SU-DHL-6 (cell line): ENCODE results near the gene ITSN2.

Experiments
- CTCF ChIP-seq: fragments of 200-600 bp; sonication (generic); IDR thresholded peaks from one replicate; pipeline ENCODE4 v1.5.1; 2017; ENCODE audit warnings: antibody characterized with exemption, mild to moderate bottlenecking, low read length, moderate library complexity; ENCODE audit not compliant: insufficient read depth, poor library complexity, severe bottlenecking
- EZH2phosphoT487 ChIP-seq: fragments of 200-600 bp; sonication (generic), shearing (Covaris generic); conservative IDR thresholded peaks from 2 replicates; pipeline ENCODE4 v1.6.1; 2018; ENCODE audit warnings: mild to moderate bottlenecking, antibody characterized with exemption, low read length, moderate library complexity, mixed read lengths

- TF ChIP-seq CTCF (no peak), EZH2phosphoT487 (no peak)
These were observed 27.4 kb downstream of the ITSN2 start for GRCh38 chr2:24332791-24333540.
